HG02763 (cell line): ENCODE results near the gene MTHFD1L.

Source experiments
- ATAC-seq: cut with Tn5 transposase; IDR thresholded peaks from one replicate; pipeline ENCODE4 v1.9.1; 2021; ENCODE audit warnings: mild to moderate bottlenecking, moderate library complexity; ENCODE audit not compliant: unreplicated experiment

Gene MTHFD1L

DNA sequence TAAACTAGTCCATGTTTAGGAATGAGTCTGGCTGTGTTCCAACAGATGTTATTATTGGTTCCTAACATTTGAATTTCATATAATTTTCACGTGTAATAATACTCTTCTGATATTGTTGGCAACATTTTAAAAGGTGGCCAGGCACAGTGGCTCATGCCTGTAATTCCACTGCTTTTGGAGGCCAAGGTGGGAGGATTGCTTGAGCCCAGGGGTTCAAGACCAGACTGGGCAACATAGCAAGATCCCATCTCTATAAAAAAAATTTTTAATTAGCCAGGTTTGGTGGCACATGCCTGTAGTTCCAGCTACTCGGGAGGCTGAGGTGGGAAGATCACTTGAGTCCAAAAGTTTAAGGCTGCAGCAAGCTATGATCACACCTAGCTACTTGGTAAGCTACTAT lies 116.2 kb downstream of the MTHFD1L start:
- ATAC-seq = no peak

DNA sequence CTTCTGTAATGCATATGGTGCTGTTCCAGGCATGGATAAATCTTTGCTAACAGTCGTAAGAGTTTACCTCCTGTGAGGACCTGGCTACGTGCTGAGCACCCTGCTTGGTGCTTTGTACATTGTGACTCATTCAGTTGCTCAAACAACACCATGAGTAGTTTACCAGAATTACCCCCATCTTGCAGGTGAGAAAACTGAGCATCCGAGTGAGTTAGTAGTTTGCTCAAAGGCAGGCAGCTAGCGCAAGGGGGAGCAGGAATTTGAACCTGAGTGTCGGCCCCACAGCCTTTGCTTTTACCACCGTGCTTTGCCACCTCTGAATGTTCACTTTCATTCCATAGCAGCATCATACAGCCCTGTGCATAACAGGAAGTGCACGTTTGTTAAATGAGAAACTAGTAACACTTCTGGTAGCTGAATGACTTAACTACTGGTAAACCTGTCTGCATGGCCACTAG lies 121.9 kb downstream of the MTHFD1L start:
- ATAC-seq = peak; percentile 70

DNA sequence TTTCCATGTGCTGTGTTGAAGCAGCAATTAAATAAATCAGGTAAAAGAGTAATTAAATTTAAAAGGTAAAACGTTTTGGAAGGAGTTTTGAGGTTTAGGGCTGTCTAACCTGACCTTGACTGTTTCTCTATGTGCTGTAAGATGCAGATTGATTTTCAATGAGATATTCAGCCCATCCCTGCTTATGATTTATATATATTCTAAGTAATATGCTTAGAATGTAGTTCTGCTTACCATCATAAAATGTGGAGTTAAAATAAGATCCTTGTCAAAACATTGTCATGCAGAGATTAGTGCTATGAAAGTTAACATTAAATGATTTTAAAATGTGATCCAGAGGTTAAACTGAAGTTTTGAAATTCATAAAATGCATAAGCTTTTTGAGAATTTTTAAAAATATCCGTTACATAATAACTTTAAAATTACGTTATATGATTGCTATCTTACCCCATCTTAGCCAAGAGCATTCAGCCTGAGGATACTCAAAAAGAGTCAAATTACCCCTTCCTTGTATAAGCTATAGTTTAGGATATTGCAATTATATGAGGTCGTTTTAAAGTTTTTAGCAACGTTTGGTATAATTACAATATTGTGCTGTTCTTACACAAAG lies 122.5 kb downstream of the MTHFD1L start:
- ATAC-seq = no peak

DNA sequence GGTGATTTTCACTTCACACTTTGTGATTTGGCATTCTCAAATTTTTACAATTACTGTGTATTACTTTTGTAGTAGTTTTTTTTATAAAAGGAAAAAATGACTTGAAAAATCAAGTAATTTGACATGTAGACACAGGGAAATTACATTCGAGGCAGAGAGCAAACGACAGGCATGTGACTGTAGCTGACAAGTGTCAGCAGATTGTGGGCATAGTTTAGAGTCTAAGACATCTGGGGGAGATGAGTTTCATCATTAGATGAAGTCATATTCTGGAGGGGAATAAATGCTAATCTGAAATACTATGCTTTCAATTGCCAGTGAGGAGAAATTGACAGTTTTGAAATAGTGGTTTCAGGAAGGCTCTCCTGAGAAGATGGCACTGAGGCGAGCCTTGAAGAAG lies 126.0 kb downstream of the MTHFD1L start:
- ATAC-seq = no peak

DNA sequence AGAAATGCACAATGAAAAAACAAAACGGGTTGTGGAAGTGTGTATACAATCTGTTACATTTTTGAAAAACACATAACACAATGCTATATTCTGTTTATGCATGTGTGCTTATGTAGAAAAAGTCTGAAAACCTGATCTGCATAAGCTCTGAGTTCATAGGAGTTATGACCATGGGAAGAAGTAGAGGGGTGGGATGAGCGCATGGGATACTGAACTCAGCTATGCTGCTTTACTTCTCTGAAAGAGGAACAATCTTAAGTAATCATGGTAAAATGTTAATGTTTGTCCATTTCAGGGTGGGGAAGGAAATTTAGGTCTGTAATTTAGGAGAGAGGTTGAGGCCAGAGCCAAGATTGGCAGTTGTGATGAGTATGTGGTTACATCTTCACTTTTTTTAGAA lies 126.8 kb downstream of the MTHFD1L start:
- no peak for ATAC-seq

DNA sequence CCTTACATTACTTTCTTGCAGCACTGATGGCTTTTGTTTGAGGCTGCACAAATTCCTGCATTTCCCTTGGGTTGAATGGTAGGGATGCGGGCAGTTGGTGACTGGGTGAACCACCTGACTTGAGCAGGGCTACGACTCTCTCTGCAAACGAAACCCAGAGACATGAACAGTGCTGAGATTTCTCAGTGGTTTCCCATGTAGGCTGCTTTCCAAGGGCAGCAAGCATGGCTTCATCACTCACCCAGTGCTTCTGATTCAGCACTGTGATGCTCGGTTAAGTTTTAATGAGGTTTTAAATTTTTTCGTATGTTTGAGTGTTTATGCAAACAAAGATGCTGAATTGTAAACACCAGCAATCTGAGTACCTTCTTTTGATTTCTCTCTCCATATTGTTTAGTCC lies 127.2 kb downstream of the MTHFD1L start:
- ATAC-seq = no peak

DNA sequence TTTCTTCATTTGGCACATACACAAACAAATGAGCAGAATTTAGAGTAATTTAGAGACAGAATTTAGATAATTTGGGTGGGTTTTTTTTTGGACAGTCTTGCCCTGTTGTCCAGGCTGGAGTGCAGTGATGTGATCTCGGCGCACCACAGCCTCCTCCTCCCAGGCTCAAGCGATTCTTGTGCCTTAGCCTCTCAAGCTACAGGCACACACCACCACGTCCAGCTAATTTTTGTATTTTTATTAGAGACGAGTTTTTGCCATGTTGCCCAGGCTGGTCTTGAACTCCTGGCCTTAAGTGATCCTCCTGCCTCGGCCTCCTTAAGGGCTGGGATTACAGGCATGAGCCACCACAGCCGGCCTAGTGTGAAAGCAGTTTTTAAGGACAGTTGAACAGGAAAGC lies 127.8 kb downstream of the MTHFD1L start:
- no peak for ATAC-seq

DNA sequence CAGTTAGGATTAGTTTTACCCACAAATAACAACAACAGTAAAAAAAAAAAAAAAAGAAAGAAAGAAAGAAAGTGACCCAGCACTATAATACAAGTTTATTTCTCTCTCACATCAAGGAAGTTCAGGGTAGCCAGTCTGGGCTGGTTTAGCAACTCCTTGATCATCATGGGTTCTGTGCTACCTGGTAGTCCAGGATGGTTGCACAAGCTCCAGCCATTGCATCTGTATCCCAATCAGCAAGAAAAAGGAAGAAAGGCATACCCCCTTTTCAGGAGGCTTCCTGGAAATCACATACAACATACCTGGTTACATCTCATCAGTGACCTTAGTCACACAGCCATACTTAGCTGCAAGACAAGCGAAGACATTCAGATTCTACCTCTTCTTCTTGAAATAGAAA lies 128.5 kb downstream of the MTHFD1L start:
- ATAC-seq = no peak

DNA sequence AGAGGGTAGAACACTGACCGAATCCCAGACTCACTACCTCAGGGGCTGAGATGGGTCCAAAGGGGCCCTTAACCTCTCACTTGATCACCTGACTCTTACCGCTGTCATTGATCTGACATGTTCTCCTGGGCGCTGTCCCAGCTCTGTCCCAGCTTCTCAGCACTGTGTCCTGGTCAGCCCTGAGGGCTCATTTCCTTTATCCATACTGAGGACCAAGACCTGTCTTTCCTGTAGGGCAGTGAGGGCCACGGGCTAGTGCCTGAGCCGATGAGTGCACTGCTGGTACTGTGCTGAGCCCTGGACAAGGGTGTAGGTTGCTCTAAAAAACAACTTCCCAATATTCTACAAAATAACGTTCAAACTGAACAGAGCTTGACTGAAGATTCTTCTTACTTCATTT lies 131.5 kb downstream of the MTHFD1L start:
- ATAC-seq = no peak

DNA sequence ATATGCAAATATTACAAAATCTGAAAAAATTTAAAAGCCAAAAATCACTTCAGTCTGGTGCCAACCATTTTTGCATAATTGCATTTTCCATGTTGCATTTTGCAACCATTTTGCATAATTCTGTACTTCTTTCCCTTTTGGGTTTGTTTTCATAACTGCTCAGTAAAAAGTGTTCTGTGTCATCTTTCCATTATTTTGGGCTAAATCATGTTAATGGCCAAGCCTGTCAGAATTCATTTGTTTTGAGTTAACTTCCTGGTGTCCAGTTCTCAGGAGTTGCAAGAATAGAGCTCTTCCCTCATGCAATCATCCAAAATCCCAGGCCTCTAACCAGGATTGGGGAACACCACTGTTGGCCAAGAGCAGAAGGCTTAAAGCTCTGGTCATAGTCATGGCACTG lies 133.6 kb downstream of the MTHFD1L start:
- ATAC-seq = no peak

DNA sequence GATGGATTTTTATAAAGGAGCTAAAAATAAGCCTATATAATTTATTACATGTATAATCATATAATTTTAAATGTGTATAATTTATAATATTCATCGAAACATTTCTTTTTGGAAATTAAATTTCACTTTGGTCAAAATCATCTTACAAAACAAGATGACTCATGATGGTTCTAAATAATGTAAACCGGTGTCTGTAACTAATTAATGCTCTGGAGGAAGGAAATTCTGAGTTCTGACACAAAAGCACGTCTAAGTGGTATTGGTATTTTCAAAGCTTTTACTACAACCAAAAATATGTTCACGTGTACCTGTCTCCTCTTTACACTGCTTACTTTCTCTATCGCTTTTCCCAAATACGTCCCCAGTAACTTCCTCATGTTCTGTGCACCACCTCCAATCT lies 134.1 kb downstream of the MTHFD1L start:
- ATAC-seq = no peak

DNA sequence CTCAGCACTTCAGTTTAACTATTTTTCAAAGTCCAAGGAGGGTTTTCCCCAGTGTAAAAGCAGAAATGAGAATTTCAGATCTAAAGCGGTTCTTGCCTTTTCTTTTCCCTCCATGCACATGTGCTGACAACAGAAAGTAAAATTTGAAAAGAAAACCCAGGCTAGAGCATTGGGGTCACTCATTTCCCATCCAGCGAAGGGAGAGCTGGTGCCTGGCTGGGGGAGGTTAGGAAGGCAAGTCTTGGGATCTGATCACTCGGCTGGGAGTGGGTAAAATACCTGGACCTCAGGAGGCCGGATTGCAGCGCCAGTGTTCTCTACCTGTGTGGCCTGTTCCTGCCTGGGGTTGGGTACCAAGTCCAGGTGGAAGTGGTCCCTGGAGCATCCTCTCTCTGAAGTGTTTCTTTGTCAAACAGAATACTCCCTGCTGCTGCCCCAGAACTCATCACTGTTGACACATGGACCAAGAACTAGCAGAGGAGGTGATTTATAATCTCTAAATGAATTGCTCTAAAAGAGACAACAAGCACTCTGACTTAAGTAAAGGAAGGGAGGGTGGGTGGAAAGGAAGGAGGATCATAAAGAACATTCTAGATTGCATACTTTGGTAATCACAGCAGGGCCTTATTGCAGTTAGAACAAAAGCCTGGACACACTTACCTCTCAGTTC lies 136.0 kb downstream of the MTHFD1L start:
- peak; percentile 79 for ATAC-seq

DNA sequence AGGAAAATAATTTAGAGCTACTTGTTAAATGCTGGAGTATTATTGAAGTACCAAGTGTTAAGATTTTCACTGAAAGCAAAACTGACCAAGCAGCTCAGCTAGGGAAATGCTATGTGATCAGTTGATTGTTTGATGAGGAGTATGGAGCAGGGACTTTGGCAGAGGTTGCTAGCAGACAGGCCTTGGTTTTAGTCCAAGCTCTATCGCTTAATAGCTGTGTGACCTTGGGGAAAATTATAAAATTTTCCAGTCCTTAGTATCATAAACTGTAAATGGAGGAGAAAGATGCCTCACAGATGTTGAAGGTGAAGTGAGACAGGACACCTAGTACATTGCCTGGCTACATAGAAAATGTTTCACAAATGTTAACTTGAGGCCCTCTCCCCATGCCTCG lies 136.6 kb downstream of the MTHFD1L start:
- no peak for ATAC-seq

DNA sequence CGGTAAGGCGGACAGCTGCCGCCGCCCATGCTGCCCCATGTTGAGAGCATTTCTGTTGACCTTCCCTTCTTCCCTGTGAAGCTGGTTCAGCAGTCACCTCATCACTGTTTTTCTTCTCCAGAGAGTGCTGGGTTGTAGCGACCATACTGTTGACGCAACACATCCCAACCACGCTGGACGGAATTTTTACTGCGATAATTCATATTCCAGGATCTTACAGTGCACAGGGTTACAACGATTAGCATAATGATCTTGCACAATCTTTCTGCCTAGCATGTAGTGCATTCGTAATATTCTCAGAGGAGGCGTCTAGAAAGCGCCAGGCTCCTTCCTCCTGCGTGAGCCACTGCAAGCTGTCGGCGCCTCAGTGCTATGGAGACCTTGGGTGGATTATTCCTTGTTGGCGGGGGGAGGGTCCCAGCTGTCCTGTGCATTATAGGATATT lies 137.0 kb downstream of the MTHFD1L start:
- ATAC-seq = no peak

DNA sequence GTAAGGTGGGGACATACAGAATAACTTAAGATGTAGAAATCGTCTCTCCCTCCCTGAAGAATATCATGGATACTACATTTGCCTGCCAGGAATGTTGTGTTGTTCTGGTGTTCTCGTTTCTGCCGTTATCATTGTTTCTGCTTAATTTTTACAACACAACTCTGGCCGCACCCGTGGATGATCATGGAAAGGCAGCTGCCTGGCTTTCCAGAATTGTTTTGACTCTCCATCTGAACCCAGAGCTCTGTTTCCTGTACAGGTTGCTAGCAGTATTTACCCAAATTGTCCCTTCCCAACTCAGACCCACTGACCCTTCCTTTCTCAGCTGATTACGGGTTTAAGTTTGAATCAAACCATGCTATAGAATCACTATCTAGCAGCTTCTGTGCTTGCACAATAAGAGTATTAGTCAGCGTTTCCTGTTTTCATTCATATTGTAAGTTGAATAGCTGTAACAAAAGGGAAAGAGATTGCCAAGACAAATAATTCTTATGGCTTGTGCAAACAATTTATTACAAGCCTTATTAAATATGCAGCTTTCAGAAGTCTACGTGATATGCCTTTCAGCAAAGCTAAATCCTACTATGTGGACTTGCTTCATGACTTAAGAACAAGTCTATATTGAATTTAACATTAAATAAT lies 139.0 kb downstream of the MTHFD1L start:
- ATAC-seq = no peak

DNA sequence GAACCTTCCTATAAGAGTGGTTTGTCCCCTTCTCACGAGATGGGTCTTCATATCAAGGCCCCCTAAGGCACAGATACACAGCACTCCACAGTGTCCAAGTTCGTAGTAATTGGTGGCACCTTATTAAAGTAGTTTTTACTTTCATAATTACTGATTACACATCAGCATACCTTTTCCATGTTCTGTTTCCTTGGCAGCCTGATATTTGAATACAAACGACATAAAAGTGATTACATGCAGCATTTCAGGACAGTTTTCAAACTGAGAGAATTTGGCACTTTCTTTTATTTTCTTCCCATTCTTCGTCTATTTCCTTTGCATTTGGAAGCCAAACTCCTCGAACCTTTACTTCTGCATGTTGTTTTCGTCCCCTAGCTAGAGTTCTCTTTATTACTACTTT lies 139.7 kb downstream of the MTHFD1L start:
- ATAC-seq = no peak

DNA sequence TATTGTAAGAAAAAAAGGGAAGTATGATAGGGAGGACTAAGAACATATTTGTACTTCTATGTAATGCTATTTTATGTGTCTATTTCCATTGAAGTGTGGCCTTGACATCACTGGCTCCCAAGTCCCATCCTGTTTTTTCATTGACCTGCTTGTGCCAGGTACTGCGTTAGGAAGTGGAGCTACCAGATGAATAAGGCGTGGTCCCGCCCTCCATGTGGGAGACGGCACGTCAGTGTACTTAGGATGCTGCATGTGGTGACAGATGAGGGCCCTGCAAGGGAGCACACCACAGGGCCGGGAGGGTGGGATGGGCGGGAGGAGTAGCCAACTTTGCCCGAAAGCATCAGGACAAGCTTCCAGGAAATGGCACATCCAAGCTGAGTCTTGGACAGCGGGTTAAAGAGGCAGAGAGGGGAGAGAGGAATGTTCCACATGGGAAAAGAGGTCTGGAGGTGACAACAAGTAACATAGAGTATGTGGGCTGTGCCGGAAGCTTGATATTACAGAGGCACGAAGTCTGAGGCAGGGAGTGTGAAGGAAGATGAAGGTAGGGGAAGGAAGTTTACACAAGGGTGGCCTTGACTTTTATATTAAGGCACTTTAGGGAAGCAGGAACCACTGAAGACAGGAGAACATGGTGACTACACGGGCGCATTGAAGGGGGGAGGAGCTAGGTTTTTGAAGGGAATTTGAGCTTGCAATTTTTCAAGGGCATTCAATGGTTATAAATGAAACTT lies 140.6 kb downstream of the MTHFD1L start:
- no peak for ATAC-seq

DNA sequence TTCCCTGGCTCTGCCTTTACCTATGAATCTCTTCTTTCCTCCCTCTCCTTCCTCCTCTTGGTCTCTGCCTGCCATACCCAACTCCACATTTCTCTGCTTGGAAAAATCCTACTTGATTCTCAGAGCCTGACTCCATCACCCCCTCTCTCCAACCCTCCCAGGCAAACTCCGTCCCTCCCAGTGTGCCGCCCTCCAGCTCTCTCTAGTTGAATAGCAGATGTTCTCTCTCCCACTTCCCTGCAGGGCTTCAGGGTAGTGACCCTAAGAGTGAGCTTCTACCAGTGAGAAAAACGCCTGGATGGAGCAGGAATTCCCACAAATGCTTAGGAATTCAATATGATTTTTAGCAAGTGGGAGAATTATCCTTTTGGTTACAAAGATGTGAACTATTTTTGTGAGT lies 141.6 kb downstream of the MTHFD1L start:
- ATAC-seq = no peak

DNA sequence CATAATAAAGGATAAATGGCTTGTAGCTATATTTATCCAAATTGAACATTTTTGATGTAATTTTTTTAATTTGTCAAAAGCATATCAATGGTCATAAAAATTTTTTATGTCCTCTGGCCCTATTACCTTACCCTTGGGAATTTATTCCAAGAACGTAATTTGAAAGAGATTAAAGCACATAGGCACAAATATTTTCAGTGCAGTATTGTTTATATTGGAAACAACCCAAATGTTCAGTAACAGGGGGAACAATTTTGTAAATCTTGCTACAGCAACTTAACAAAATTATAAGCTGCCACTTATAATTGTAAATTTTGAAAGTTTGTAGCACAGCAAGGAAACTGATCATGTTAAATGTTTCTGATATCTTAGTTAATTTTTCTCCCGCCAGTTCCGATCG lies 142.4 kb downstream of the MTHFD1L start:
- ATAC-seq = no peak

DNA sequence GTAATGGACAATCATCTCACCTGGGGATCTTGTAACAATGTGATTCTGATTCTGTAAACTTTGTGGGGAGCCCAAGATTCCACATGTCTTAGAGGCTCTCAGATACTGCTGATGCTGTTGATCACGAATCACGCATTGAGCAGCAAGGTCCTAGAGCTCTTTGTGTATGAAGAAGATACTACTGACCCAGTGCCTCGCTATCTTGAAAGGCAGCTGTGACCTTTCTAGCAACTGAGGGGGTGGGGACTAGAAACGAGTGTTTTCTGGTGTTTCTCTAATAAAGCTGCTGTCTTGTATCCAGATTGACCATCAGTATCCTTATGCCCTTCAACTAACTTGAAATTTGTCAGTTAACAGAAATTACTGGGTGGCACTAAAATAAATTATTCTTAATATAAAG lies 142.9 kb downstream of the MTHFD1L start:
- ATAC-seq = no peak

DNA sequence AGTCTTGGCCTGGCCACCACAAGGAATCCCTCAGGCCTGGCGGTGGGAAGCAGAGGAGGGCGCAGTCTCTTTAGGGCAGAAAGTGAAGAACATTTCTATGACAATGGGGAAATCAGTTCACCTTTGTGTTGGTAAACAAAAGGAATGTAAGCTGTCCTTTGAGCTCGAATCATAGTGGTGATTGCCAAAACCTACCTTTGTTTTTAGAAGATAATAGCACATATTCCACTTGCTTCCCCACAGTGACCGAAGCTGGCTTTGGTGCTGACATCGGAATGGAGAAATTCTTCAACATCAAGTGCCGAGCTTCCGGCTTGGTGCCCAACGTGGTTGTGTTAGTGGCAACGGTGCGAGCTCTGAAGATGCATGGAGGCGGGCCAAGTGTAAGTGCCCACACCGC lies 144.1 kb downstream of the MTHFD1L start:
- no peak for ATAC-seq

DNA sequence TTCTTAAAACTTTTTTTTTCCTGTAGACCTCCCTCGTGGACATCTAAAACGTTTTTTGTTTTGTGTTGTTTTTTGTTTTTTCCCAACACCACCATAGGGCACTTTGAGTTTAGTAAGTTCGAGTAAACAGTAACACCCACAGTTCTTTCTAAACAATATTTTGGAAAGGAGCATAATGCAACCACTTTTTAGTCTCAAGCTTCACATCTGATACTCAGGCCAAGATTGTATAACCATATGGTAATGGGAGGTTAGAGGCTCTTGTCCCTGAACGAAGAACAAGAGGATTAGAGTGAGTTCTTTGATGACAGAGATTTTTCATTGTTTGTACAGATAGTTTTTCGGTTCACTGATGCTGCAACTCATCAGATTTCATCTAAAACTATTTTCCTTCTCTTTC lies 144.6 kb downstream of the MTHFD1L start:
- ATAC-seq = no peak
